DMS53 treated with DMSO at 0.1 percent for 48 hours (cell line): Measurements from ENCODE around the gene NPRL2.
A peak's percentile ranks its signal among the peaks of the same experiment; 100 is the strongest.
"Not testable (repeated sequence)": the region's sequence is repeated elsewhere in the genome, so short reads cannot be mapped to it uniquely, and the experiment has no call there.

Source experiments
- DNase-seq: peaks from one replicate; lab custom pipeline; 2025; ENCODE audit not compliant: unreplicated experiment; lab: John Stamatoyannopoulos, UW

Gene NPRL2

GRCh38 chr3:50314816-50315215, 35.8 kb downstream of the NPRL2 start:
- no peak for DNase-seq

DNA sequence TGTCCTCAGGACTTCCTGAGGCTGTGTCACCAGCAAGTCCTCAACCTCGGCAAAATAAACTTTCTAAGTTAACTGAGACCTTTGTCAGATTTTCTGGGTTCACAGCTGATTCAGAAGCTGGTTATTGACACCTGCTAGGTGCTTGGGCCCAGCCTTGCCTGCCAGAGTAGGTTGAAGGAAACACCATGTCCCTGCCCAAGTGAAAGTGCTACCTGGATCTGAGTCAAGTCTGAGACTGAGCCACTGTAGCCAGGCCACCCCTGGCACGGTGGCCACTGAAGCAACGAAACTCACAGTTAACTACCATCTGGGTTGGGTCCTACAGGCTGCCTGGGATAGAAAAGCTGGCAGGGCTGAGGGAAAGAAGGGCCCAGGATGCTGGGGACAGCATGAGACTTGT, 36.2 kb downstream of the NPRL2 start:
- DNase-seq, result no peak

GRCh38 chr3:50312041-50312440, 38.5 kb downstream of the NPRL2 start:
- not testable (repeated sequence) for DNase-seq

DNA sequence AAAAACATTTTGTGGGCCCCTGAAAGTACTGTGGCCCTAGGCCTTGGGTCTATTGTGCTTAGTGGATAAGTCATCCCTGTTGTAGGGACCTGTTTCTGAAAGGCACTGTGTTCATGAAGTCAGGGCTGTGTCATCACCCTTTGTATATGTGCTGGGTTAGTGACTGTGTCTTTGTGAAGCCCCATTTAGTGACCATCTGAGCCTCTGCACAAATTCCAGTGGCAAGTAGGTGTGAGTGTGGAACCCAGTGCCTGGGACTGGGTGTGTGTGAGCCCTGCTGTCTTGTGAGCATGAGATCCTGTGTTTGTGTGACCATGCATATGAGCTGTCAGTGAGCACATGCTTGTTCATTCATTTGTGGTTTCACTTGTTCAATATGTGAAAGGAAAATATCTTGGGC, 46.0 kb downstream of the NPRL2 start:
- DNase-seq, result no peak

DNA sequence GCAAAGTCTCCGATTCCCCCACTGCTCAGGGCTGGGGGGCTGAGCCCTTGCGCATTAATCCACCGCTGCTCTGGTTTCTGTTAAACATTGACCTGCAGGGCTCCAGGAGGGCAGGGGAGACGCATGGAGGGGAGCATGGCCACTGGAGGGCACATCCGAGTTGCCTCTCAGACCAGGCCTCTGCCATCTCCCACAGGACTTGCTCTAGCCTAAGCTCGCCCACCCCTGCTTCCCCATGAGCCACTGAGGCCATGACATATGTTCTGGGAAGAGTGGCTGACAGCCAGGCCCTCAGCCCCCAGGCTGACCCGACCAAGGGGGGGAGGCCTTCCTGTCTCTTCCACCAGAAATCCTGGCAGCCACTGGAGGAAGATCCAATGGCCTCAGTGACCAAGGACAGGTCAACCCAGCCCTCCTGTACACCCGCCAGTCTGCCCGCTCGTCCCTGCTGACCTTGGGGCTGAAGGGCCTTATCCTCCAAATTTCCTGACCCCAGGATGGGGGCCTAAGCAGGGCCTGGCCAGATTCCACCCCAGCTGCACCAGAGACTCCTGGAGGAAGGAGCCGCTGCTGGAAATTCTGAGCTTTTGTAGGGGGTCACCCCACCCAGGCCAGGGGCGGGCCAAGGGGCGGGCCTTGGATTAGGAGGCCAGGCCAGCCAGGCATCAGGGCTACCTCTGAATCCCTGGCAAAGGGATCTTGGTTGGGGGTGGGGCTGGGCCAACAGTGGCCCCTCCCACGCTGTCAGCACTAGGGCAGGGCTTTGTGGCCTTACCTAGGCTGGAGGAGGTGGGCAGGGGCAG, 47.4 kb downstream of the NPRL2 start, which contains the start of gene HYAL1:
Gene HYAL1, minus strand, starts transcription at position 562 of the 803 bp plus-strand sequence. CDS start 618 bp downstream, outside the sequence.
- no peak for DNase-seq

DNA sequence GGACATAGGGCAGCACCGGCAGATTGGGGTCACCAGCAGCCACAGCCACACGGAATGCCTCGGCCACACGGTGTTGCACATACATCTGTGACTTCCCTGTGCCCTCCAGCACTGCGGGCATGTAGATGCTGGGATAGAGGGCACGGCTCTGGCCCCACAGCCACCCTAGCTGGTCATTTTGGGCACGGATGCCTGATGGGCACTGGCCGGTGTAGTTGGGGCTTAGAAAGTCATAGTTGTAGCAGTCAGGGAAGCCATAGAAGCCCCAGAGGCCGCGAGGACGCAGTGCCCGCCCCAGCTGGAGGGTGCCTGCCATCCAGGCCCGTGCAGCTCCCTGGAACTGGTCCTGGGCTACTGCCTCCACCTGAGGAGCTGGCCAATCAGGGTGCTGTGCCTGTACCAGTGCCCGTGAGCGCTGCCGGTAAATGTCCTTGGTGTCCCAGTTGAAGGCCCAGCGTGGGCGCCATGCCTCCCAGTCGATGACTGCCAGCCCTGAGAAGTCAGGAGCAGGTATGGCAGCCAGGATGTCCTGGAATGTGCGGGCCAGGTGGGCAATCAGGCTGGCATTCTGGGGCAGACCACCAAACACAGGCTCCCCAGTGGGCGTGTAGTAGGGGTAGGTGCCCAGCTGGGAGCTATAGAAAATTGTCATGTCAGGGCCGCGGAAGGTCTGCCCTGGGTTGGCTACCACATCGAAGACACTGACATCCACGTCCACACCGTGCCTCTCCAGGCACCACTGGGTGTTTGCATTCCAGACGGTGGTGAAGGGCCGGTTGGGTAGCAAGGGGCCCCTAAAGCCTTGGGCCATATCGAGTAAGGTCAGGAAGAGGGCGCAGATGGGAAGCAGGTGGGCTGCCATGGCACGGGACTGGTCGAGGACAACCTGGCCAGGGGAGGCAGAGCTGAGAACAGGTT, 48.2 kb downstream of the NPRL2 start:
- DNase-seq, result no peak

- DNase-seq, result no peak
Measured at GRCh38 chr3:50300681-50301254, 49.8 kb downstream of the NPRL2 start.

DNA sequence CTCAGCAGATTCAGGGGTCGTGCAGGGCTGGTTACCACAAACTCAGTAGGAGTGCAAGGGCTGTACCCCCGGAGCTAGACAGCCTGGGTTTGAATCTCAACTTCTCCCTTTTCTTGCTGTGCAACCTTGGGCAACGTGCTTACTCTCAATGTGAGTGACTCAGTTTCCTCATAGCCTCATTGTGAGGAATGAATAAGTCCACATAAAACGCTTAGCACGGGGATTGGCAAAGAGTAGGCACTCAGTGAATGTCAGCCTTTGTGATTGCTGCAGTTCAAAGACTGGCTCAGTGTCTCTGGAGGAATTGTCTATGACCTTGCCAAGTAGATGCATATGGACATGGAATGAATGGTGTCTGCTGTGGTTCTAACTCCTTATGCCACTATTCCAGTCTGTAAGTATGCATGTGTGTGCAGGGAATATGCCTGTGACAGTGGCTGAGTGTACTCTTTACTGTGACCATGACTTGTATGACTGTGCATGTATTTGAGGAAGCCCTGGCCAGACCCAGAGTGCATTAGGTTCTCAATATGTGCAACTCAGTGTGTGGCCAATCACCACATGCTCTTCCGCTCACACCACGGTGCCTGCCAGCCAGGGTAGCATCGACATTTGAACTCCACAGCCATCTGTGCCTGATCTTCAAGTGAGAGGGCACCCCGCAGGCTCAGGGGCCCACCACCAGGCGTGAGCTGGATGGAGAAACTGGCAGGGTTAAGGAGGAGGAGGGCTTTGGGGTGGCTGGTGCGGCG, 50.5 kb downstream of the NPRL2 start:
- DNase-seq, result no peak

GRCh38 chr3:50299638-50299928, 51.0 kb downstream of the NPRL2 start:
- no peak for DNase-seq

DNA sequence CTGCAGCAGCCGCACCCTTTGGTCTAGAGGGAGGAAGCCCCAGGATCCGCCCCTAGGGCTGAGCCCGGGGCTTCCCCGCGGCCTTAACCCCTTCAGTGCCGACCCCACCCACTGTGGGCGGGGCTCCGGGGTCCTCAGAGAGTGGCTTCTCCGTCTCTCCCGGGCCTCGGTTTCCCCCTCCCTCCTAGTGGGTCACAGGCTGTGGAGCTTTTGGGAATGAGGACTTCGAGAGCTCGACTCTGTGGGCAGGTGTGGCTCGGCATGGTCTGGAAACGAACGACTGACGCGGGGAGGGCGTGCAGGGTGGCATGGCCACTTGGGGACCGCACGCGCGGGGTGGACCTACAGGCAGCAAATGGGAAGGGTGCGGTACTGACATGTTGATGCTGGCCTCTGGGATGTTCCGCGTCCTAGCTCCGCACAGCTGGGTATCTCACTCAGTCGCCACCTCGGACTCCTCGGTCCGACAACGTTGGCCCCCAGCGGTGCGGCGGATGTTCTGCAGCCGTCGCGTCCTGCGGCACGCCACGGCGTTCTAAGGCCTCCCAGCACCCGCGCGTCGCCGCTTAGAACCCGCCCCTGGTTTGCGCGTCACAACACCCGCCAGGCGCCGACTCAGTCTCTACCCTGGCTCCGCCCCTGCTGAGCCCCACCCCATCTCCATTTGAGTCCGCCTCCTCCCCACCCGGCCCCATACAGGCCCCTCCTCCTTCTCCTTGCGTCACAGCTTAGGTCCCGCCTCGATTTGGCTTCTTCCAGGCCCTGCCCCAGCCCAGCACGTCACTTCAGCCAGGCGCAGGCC, 51.5 kb downstream of the NPRL2 start, which contains the start of the genes HYAL3 and NAA80:
Gene HYAL3, minus strand, starts transcription at position 570 of the 802 bp plus-strand sequence. CDS start 3,803 bp downstream, outside the sequence.
Gene NAA80, minus strand, starts transcription at position 570 of the 802 bp plus-strand sequence. CDS start 1,942 bp downstream, outside the sequence.
- DNase-seq, result peak; percentile 64

DNA sequence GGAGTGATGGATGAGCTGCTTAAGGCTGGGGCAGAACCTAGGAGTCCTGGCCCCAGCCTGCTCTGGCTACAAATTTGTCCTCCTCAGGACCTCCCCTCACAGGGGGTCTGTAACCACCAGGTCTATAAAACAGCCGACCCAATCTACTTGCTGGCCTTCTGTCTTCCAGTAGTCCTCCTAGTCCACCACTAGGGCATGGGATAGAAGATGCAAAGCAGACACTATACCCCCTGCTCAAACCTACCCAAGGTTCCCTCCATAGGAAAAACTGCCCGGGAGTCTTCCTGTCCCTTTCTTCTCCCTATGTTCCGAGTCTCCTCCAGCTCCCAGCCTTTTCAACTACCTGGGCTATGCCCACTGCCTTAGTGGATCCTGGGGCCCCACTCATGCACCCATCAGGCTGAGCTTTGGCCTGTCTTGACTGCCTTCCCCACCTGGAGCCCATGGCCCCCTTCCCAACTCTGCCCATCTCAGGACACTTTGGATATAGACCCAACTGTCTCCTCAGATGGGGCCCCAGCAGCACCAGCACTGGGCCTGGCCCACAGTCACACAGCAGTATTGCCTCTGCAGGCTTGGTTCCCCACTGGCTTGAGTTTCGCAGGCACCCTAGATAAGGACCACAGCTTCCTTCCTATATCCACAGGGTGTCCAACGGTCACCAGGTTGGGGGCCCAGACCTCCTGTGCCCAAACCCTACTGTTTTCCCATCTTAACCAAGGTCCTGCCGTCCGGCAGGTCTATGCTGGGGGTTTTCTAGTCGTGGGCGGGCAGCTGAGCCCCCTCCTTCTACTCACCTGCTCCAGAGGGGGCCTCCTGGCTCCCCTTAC, 52.5 kb downstream of the NPRL2 start:
- no peak for DNase-seq

DNA sequence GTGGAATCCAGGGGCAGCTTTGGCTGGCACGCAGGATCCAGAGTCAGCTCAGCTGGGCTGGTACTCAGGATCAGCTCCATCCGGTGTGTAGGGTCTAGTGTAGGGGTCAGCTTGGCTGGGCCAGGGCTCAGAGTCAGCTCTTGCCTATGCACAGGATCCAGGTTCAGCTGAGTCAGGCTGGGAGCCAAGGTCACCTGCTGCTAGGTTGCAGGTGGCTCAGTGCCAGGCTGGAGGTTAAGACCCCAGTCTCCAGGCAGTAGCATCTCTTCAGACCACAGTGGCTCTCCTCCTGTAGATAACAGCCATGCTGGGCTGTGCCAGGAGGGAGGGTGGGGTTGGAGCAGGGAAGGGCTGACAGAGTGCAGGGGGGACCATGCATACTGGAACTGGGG, 53.2 kb downstream of the NPRL2 start:
- DNase-seq, result no peak
